Fibroblast of mammary gland (primary cell): ENCODE data around the gene NFATC1.
"Not testable (repeated sequence)": the region's sequence is repeated elsewhere in the genome, so short reads cannot be mapped to it uniquely, and the experiment has no call there.

ENCODE experiments used
- DNase-seq: peaks from one replicate; pipeline ENCODE4 v3.0.0-alpha.2; 2010; ENCODE audit warnings: low read depth
- H3K4me3 ChIP-seq: 2 replicates; pipeline ENCODE4 v1.5.1; 2011; ENCODE audit warnings: low read depth, mild to moderate bottlenecking, low read length, moderate library complexity; ENCODE audit not compliant: control insufficient read depth
- CTCF ChIP-seq: conservative IDR thresholded peaks from 2 replicates; pipeline ENCODE4 v1.5.1; 2011; ENCODE audit warnings: low read depth, low read length, inconsistent platforms; ENCODE audit not compliant: control insufficient read depth, insufficient read depth

NFATC1 gene

GRCh38 chr18:79480171-79481045, 84.7 kb downstream of the NFATC1 start:
- H3K4me3 ChIP-seq = no peak overlapping the region
- no peak for DNase-seq
- TF ChIP-seq CTCF = no peak

DNA sequence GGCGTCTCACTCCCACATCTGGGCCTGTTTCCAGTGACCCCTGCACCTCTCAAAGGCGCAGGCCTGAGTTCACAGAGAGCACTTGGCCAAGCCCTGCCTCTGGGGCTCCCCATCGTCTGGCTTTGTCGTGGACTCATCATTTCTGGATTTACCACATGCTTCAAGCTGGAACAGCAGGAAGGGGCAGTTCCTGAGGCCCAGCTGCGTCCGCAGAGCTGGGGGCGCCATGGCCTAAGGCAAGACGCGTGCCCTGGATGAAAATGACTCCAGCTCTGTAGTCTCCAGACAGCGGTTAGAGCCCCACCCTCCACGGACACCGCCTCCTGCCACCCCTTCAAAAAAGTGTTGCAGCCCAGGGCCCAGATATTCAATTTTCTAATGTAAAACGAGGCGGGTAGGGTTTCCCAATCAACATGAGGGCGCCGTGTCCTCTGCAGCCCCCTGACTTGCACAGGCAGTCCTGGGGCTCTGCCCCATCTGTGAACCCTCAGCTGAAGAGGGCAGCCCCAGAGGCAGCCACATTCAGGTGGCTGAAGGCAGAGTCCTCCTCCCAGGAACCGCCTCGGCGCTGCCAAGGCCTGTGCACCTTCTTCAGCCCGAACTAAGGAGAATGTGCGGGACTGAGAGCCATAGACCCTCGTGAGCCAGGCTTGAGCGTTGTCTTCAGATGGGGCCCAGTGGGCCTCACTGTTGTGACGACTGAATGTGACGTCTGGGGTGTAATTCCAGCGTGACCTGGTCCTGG, 85.5 kb downstream of the NFATC1 start:
- no peak for TF ChIP-seq CTCF
- DNase-seq = no peak
- no peak overlapping the region for H3K4me3 ChIP-seq

GRCh38 chr18:79483393-79483792, 87.7 kb downstream of the NFATC1 start:
- H3K4me3 ChIP-seq, DNase-seq: not testable (repeated sequence)

DNA sequence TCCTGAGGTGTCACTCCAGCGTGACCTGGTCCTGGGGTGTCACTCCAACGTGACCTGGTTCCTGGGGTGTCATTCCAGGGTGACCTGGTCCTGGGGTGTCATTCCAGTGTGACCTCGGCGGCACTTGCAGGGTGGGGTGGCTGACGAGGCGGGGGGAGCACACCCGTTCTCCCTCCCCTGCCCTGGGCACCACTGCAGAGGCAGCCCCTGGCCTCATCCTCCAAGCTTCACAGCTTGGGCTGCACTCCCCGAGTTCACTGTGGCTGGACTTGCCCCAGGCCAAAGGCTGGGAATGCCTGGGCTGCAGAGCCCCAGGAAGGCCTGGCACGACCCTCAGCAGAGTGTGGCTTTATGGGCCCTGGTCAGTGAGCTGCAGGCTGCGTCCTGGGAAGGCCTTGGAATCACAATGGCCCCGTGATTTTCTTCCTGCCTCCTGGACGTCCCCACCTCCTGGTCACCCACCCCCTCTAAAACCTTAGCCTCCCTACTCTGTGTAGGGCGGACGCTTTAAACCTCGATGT, 88.3 kb downstream of the NFATC1 start:
- no peak for DNase-seq
- no peak for TF ChIP-seq CTCF
- no peak overlapping the region for H3K4me3 ChIP-seq

- H3K4me3 ChIP-seq = peak overlapping the region; percentile 34
- peak; percentile 93 for DNase-seq
- TF ChIP-seq CTCF = no peak
Measured at GRCh38 chr18:79484661-79485621, 89.2 kb downstream of the NFATC1 start.

- H3K4me3 ChIP-seq = peak overlapping the region; percentile 34
- no peak for TF ChIP-seq CTCF
- peak; percentile 92 for DNase-seq
Measured at GRCh38 chr18:79485788-79486355, 90.1 kb downstream of the NFATC1 start.
